ENCODE results near the gene GABRR1.

GRCh38 chr6:89184344-89184743, 32.8 kb downstream of the GABRR1 start:
- no peak for TF ChIP-seq YY1 (IDR thresholded peaks at IDR 0.05; ENCODE audit: insufficient read depth, insufficient read length)
- TF ChIP-seq ZNF274 (IDR thresholded peaks at IDR 0.05; ENCODE audit: low read depth, low read length) = no peak
- TF ChIP-seq SUZ12 (IDR thresholded peaks at IDR 0.05; ENCODE audit: extremely low read depth, insufficient read depth, insufficient read length) = no peak

Data from NT2/D1 (cell line).